Measurements from ENCODE around the gene PTAFR. TPM values are rescaled to one million over a fixed set of nuclear protein-coding genes. Genes with fewer than 3 reads are reported as not detected.

The PTAFR gene
- total RNA-seq, 1 experiment from 2014 or later = 1.3 TPM

DNA sequence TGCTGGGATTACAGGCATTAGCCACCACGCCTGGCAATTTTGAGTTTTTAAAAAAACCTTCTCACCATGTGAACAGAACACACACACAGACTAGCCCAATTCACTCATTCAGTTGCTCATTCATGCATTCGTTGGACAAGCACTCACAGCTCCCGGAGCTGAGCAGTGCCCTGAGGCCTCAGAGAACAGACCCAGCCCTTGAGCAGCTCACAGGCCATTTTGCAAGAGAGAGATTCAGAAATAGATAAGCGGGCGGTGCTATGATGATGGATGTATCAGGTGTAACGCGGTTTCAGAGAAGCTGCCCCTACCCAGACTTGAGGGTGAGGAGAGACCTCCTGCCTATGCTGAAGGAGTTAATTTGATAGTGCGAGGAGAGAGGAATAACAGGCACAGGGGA lies 18.6 kb downstream of the PTAFR start (continued):
- TF ChIP-seq, protein P1, sequence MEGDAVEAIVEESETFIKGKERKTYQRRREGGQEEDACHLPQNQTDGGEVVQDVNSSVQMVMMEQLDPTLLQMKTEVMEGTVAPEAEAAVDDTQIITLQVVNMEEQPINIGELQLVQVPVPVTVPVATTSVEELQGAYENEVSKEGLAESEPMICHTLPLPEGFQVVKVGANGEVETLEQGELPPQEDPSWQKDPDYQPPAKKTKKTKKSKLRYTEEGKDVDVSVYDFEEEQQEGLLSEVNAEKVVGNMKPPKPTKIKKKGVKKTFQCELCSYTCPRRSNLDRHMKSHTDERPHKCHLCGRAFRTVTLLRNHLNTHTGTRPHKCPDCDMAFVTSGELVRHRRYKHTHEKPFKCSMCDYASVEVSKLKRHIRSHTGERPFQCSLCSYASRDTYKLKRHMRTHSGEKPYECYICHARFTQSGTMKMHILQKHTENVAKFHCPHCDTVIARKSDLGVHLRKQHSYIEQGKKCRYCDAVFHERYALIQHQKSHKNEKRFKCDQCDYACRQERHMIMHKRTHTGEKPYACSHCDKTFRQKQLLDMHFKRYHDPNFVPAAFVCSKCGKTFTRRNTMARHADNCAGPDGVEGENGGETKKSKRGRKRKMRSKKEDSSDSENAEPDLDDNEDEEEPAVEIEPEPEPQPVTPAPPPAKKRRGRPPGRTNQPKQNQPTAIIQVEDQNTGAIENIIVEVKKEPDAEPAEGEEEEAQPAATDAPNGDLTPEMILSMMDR (IDR thresholded peaks at IDR 0.05 in 2 of 3, conservative IDR thresholded peaks at IDR 0.05 in 1 of 3; ENCODE audit: borderline replicate concordance in 1 of 3, insufficient read depth in 1 of 3, low read depth in 2 of 3, low read length in 2 of 3) = no peak
- TF ChIP-seq EZH2phosphoT487 (IDR thresholded peaks at IDR 0.05; ENCODE audit: borderline replicate concordance) (no peak), SRF (IDR thresholded peaks at IDR 0.05; ENCODE audit: low read depth) (no peak), ELF1 (IDR thresholded peaks at IDR 0.05; ENCODE audit: borderline replicate concordance, low read depth) (no peak)
- TF ChIP-seq, protein P2, sequence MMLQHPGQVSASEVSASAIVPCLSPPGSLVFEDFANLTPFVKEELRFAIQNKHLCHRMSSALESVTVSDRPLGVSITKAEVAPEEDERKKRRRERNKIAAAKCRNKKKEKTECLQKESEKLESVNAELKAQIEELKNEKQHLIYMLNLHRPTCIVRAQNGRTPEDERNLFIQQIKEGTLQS (IDR thresholded peaks at IDR 0.05) = no peak

DNA sequence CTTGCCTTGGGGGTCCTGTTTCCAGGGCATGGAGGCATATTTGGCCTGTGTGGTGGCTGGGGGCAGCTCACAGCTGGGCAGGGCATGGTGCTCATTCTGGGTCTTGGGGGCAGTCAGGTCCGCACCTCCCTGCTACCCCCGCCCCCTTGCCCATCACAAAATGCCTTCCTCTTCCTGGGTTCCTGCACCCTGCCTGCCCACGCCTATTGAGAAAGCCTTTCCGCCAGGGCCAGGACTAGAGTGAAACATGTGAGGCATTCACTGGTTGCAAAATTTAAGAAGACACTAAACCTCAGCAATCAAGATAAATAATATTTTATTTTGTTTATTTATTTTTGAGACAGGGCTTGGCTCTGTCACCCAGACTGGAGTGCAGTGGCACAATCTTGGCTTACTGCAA lies 19.7 kb downstream of the PTAFR start:
- H3K36me3 ChIP-seq (ENCODE audit: control insufficient read depth in 1 of 2, insufficient read depth in 2 of 2, low read length in 2 of 2) = no peaks in the 10 kb centered on the region
- no peak overlapping the region for H3K9ac ChIP-seq (ENCODE audit: low read length)
- BruUV-seq (replicated peaks) = no TSS peak
- no peak for ATAC-seq
- ChIA-PET CTCF (interaction anchor here (1.0 kb wide), 1 partner anchor 44 kb away, joined by 3 read pairs; no protein-coding TSS in a partner anchor), POLR2A (no interaction called here), RAD21 (ENCODE audit: low non-redundant PET in 1 of 2, low total read pairs in 2 of 2, uncharacterized antibody in 2 of 2, unreplicated experiment in 2 of 2) (no interaction called here)
- peaks cover 4 to 9% of the 10 kb centered on the region in 2 experiments for H3K4me1 ChIP-seq (ENCODE audit: control insufficient read depth in 1 of 2, insufficient read depth in 2 of 2, low read length in 2 of 2)
- no peaks in the 10 kb centered on the region for H3K9me3 ChIP-seq (ENCODE audit: control insufficient read depth in 1 of 2, insufficient read depth in 1 of 2, low read depth in 1 of 2, low read length in 2 of 2)
- H3K4me2 ChIP-seq (ENCODE audit: low read length) = no peak overlapping the region
- no peak overlapping the region for H3K27ac ChIP-seq (ENCODE audit: low read depth, low read length)
- H3K9me2 ChIP-seq (ENCODE audit: insufficient read depth) = no peaks in the 10 kb centered on the region
- DNase-seq (ENCODE audit: low read depth, low spot score) = no peak
- H2AFZ ChIP-seq (ENCODE audit: low read depth, low read length, poor library complexity, severe bottlenecking) = no peak overlapping the region
- no peaks in the 10 kb centered on the region for H3K27me3 ChIP-seq (ENCODE audit: insufficient read depth, low read length)
- H3K4me3 ChIP-seq (replicated peaks in 1 of 2; ENCODE audit: low read depth in 1 of 2, low read length in 2 of 2) = no peak overlapping the region
- intact Hi-C loops (cut with micrococcal nuclease) = no loop called here
- H4K20me1 ChIP-seq (ENCODE audit: insufficient read depth) = no peaks in the 10 kb centered on the region
- no peaks in the 10 kb centered on the region for H3K79me2 ChIP-seq (ENCODE audit: insufficient read depth, low read length)
- no peak for TF ChIP-seq JUND (IDR thresholded peaks at IDR 0.05)
- no peak for TF ChIP-seq FOSL1 (IDR thresholded peaks at IDR 0.05; ENCODE audit: low read depth)
- TF ChIP-seq CBX3 (IDR thresholded peaks at IDR 0.05; ENCODE audit: low read depth) = no peak
- TF ChIP-seq, protein P3, sequence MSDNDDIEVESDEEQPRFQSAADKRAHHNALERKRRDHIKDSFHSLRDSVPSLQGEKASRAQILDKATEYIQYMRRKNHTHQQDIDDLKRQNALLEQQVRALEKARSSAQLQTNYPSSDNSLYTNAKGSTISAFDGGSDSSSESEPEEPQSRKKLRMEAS (IDR thresholded peaks at IDR 0.05) = no peak
- no peak for TF ChIP-seq POLR2A (IDR thresholded peaks at IDR 0.05; ENCODE audit: borderline replicate concordance, extremely low read depth, insufficient read depth, insufficient read length)
- TF ChIP-seq ELF1 (IDR thresholded peaks at IDR 0.05; ENCODE audit: borderline replicate concordance, low read depth) = no peak
- TF ChIP-seq YY1 (IDR thresholded peaks at IDR 0.05; ENCODE audit: extremely low read depth, insufficient replicate concordance, low read depth, low read length) = no peak
- TF ChIP-seq POLR2AphosphoS5 (IDR thresholded peaks at IDR 0.05; ENCODE audit: low read depth, low read length) = no peak
- no peak for TF ChIP-seq EZH2phosphoT487 (IDR thresholded peaks at IDR 0.05; ENCODE audit: borderline replicate concordance)
- TF ChIP-seq, protein P4, sequence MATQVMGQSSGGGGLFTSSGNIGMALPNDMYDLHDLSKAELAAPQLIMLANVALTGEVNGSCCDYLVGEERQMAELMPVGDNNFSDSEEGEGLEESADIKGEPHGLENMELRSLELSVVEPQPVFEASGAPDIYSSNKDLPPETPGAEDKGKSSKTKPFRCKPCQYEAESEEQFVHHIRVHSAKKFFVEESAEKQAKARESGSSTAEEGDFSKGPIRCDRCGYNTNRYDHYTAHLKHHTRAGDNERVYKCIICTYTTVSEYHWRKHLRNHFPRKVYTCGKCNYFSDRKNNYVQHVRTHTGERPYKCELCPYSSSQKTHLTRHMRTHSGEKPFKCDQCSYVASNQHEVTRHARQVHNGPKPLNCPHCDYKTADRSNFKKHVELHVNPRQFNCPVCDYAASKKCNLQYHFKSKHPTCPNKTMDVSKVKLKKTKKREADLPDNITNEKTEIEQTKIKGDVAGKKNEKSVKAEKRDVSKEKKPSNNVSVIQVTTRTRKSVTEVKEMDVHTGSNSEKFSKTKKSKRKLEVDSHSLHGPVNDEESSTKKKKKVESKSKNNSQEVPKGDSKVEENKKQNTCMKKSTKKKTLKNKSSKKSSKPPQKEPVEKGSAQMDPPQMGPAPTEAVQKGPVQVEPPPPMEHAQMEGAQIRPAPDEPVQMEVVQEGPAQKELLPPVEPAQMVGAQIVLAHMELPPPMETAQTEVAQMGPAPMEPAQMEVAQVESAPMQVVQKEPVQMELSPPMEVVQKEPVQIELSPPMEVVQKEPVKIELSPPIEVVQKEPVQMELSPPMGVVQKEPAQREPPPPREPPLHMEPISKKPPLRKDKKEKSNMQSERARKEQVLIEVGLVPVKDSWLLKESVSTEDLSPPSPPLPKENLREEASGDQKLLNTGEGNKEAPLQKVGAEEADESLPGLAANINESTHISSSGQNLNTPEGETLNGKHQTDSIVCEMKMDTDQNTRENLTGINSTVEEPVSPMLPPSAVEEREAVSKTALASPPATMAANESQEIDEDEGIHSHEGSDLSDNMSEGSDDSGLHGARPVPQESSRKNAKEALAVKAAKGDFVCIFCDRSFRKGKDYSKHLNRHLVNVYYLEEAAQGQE (IDR thresholded peaks at IDR 0.05; ENCODE audit: low read depth) = no peak
- no peak for TF ChIP-seq RAD21 (IDR thresholded peaks at IDR 0.05; ENCODE audit: low read depth)
- no peak for TF ChIP-seq SP1 (IDR thresholded peaks at IDR 0.05; ENCODE audit: low read depth)
- TF ChIP-seq, protein P1 (IDR thresholded peaks at IDR 0.05 in 2 of 3, conservative IDR thresholded peaks at IDR 0.05 in 1 of 3; ENCODE audit: borderline replicate concordance in 1 of 3, insufficient read depth in 1 of 3, low read depth in 2 of 3, low read length in 2 of 3) = no peak
- TF ChIP-seq EZH2 (IDR thresholded peaks at IDR 0.05) = no peak
- TF ChIP-seq, protein P2 (IDR thresholded peaks at IDR 0.05) = no peak
- TF ChIP-seq EGR1 (IDR thresholded peaks at IDR 0.05; ENCODE audit: low read depth) = no peak
- no peak for TF ChIP-seq SRF (IDR thresholded peaks at IDR 0.05; ENCODE audit: low read depth)

Data from HCT116 (cell line).